Astrocyte (in vitro differentiated cells and primary cell): ENCODE data around the gene SOX3. TPM values are rescaled to one million over a fixed set of nuclear protein-coding genes. Genes with fewer than 3 reads are reported as not detected.

Experiments used
- DNase-seq: peaks from one replicate; pipeline ENCODE4 v3.0.0-alpha.2; 2010; ENCODE audit warnings: low read depth
- FAIRE-seq: peaks from 2 replicates; lab custom pipeline; 2011; peaks lifted over from hg19 to GRCh38; lab: Jason Lieb, UNC
- H2AFZ ChIP-seq: 2 replicates; pipeline ENCODE4 v1.6.0; 2012; ENCODE audit warnings: low read depth, low read length, inconsistent platforms
- H3K27ac ChIP-seq: 2 replicates; pipeline ENCODE4 v1.5.1; 2011; ENCODE audit warnings: low read depth, low read length, inconsistent platforms
- H3K27me3 ChIP-seq: 2 replicates; pipeline ENCODE4 v1.6.0; 2011; ENCODE audit warnings: low read length, inconsistent platforms; ENCODE audit not compliant: insufficient read depth
- H3K36me3 ChIP-seq: 2 replicates; pipeline ENCODE4 v1.5.1; 2011; ENCODE audit warnings: low read length, inconsistent platforms; ENCODE audit not compliant: insufficient read depth
- H3K4me1 ChIP-seq: 2 replicates; pipeline ENCODE4 v1.5.1; 2011; ENCODE audit warnings: low read length, inconsistent platforms; ENCODE audit not compliant: insufficient read depth
- H3K4me2 ChIP-seq: 2 replicates; pipeline ENCODE4 v1.6.0; 2012; ENCODE audit warnings: low read length, inconsistent platforms
- H3K4me3 ChIP-seq: 2 replicates; pipeline ENCODE4 v1.5.1; 2011; ENCODE audit warnings: low read depth, mild to moderate bottlenecking, low read length, inconsistent platforms; ENCODE audit not compliant: insufficient read depth
- H3K79me2 ChIP-seq: 2 replicates; pipeline ENCODE4 v1.6.0; 2012; ENCODE audit warnings: mild to moderate bottlenecking, low read length, inconsistent platforms; ENCODE audit not compliant: insufficient read depth
- H3K9ac ChIP-seq: 2 replicates; pipeline ENCODE4 v1.6.0; 2012; ENCODE audit warnings: mild to moderate bottlenecking, low read length, inconsistent platforms
- H3K9me3 ChIP-seq: 2 replicates; pipeline ENCODE4 v1.5.1; 2012; ENCODE audit warnings: low read depth, mild to moderate bottlenecking, low read length, inconsistent platforms; ENCODE audit not compliant: insufficient read depth
- H4K20me1 ChIP-seq: 2 replicates; pipeline ENCODE4 v1.6.0; 2012; ENCODE audit warnings: low read length, inconsistent platforms; ENCODE audit not compliant: insufficient read depth
- H3K27ac Mint-ChIP-seq: one replicate; pipeline ENCODE4 v1.8.0; 2021; ENCODE audit warnings: mild to moderate bottlenecking, mixed read lengths; ENCODE audit not compliant: unreplicated experiment
- H3K27me3 Mint-ChIP-seq: one replicate; pipeline ENCODE4 v1.8.0; 2021; ENCODE audit warnings: low read depth, mixed read lengths; ENCODE audit not compliant: unreplicated experiment
- H3K36me3 Mint-ChIP-seq: one replicate; pipeline ENCODE4 v1.8.0; 2021; ENCODE audit warnings: low read depth, mixed read lengths; ENCODE audit not compliant: unreplicated experiment
- H3K4me1 Mint-ChIP-seq: one replicate; pipeline ENCODE4 v1.8.0; 2021; ENCODE audit warnings: low read depth, mixed read lengths; ENCODE audit not compliant: unreplicated experiment
- H3K4me3 Mint-ChIP-seq: one replicate; pipeline ENCODE4 v1.8.0; 2021; ENCODE audit warnings: mild to moderate bottlenecking, moderate library complexity, mixed read lengths; ENCODE audit not compliant: unreplicated experiment
- H3K9me3 Mint-ChIP-seq: one replicate; pipeline ENCODE4 v1.8.0; 2021; ENCODE audit warnings: mild to moderate bottlenecking, mixed read lengths; ENCODE audit not compliant: unreplicated experiment
- EZH2 ChIP-seq: IDR thresholded peaks from 2 replicates; pipeline ENCODE4 v1.6.1; 2012; ENCODE audit warnings: mild to moderate bottlenecking, low read length, inconsistent platforms; ENCODE audit not compliant: insufficient read depth
- total RNA-seq: library from RNA; stranded (reverse); gene quantifications from 2 replicates; pipeline ENCODE4 v1.2.1, GENCODE V29; 2021
- TF ChIP-seq, protein P1 (sequence below): IDR thresholded peaks from 2 replicates; pipeline ENCODE4 v1.5.1; 2011; ENCODE audit warnings: low read depth, mild to moderate bottlenecking, inconsistent platforms, low read length, moderate library complexity; ENCODE audit not compliant: insufficient read depth

Gene SOX3
- total RNA-seq, 1 donor from 2014 or later, result 0.98 TPM

DNA sequence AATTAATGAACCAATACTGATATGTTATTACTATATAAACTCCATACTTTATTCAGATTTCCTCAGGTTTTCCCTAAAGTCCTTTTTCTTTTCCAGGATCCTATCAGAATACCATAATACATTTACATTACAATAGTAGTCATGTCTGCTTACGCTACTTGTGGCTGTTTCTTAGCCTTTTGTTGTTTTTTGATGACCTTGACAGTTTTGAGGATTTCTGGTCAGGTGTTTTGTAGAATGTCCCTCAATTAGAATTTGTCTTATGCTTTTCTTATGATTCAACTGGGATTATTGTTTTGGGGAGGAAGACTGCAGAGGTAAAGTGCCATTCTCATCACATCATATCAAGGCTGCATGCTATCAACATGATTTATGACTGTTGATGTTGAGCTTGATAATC, 9.1 kb downstream of the SOX3 start:
- Histone ChIP-seq H3K27me3 (peaks cover 16% of the 10 kb centered on the region), H3K4me1 (no peaks in the 10 kb centered on the region), H3K36me3 (no peaks in the 10 kb centered on the region), H2AFZ (no peak overlapping the region), H3K4me3 (no peak overlapping the region), H3K9ac (no peak overlapping the region), H4K20me1 (no peaks in the 10 kb centered on the region), H3K79me2 (no peaks in the 10 kb centered on the region), H3K9me3 (no peaks in the 10 kb centered on the region), H3K4me2 (no peak overlapping the region), H3K27ac (no peak overlapping the region)
- FAIRE-seq, result peak; percentile 81
- no peaks in the 10 kb centered on the region for H3K36me3 Mint-ChIP-seq
- no peak overlapping the region for H3K4me3 Mint-ChIP-seq
- no peaks in the 10 kb centered on the region for H3K4me1 Mint-ChIP-seq
- TF ChIP-seq, protein P1, sequence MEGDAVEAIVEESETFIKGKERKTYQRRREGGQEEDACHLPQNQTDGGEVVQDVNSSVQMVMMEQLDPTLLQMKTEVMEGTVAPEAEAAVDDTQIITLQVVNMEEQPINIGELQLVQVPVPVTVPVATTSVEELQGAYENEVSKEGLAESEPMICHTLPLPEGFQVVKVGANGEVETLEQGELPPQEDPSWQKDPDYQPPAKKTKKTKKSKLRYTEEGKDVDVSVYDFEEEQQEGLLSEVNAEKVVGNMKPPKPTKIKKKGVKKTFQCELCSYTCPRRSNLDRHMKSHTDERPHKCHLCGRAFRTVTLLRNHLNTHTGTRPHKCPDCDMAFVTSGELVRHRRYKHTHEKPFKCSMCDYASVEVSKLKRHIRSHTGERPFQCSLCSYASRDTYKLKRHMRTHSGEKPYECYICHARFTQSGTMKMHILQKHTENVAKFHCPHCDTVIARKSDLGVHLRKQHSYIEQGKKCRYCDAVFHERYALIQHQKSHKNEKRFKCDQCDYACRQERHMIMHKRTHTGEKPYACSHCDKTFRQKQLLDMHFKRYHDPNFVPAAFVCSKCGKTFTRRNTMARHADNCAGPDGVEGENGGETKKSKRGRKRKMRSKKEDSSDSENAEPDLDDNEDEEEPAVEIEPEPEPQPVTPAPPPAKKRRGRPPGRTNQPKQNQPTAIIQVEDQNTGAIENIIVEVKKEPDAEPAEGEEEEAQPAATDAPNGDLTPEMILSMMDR, result no peak
- TF ChIP-seq EZH2, result no peak
- no peak for DNase-seq
- no peak overlapping the region for H3K27ac Mint-ChIP-seq
- H3K27me3 Mint-ChIP-seq, result peaks cover 30% of the 10 kb centered on the region
- peaks cover 2% of the 10 kb centered on the region for H3K9me3 Mint-ChIP-seq

DNA sequence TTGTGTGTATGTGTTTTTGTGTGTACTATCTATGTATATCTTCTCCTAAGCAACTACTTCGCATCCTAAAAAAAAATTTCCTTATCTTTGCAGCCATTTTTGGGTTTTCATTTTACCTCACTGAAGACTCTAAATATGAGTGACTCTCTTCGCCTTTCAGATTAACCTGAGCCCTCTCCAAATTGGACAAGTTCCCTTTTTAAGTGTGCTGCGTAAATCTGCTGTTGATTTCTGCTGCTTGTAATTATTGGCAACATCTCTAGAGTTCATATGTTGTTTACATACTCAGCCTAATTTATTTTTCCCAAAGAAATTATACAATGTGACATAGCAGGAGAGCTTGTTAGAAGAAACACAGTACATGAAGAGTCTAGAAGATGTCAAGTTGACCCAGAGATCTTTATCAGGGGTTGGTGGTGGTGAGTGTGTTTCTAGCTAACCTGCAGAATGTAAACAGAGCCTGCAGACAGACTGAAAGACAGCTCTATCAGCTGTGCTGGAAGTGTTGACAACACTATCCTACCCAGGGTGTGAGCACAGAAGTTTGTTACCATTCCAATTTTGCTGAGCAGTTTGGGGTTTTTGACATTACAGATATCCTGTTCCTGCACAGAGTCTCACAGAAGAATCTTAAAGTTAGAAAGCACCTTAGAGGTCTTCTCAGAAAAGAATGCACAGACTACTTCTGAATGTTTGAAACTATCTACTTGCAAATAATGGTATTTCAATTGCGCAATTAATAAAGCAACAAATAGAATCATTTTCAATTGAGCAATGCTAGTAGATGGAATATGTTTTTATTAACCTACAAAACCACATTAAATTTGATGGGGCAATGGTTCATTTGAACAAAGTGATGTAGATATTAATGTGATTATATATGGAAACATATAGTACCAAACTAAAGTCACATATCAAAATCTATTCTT, 12.5 kb downstream of the SOX3 start:
- H3K36me3 ChIP-seq, result no peaks in the 10 kb centered on the region
- no peaks in the 10 kb centered on the region for H3K79me2 ChIP-seq
- Mint-ChIP-seq H3K4me3 (no peak overlapping the region), H3K4me1 (no peaks in the 10 kb centered on the region), H3K36me3 (no peaks in the 10 kb centered on the region), H3K27ac (no peak overlapping the region), H3K27me3 (peaks cover 27% of the 10 kb centered on the region), H3K9me3 (peaks cover 2% of the 10 kb centered on the region)
- no peak overlapping the region for H3K9ac ChIP-seq
- H2AFZ ChIP-seq, result no peak overlapping the region
- no peaks in the 10 kb centered on the region for H4K20me1 ChIP-seq
- no peaks in the 10 kb centered on the region for H3K4me1 ChIP-seq
- no peaks in the 10 kb centered on the region for H3K9me3 ChIP-seq
- H3K27me3 ChIP-seq, result peaks cover 4% of the 10 kb centered on the region
- TF ChIP-seq, protein P1, result no peak
- no peak overlapping the region for H3K4me2 ChIP-seq
- H3K27ac ChIP-seq, result no peak overlapping the region
- no peak overlapping the region for H3K4me3 ChIP-seq
- DNase-seq, result no peak
- peak; percentile 89 for FAIRE-seq

DNA sequence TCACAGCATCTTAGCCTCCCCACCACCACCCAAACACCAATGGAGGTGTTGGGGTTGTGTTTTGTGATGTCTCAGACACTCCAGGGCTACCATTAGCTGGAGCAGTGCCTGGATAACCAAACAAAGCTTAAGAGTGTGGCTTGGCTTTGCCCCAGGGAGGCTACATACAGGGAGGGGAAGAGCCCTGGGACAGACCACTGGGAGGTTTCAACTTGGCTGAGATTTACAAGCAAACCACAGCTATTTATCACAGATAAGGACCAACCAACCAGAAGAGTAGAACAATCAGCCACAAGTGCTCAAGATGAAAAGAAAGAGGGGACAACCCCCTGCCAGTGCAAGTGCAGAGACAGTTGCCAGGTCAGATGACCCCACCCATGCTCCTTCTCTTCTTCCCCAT, 24.1 kb downstream of the SOX3 start:
- Histone ChIP-seq H3K79me2 (no peaks in the 10 kb centered on the region), H2AFZ (no peak overlapping the region), H3K4me2 (no peak overlapping the region), H3K9ac (no peak overlapping the region), H3K9me3 (no peaks in the 10 kb centered on the region), H4K20me1 (no peaks in the 10 kb centered on the region), H3K4me1 (no peaks in the 10 kb centered on the region), H3K27ac (no peak overlapping the region), H3K4me3 (no peak overlapping the region), H3K27me3 (no peaks in the 10 kb centered on the region), H3K36me3 (no peaks in the 10 kb centered on the region)
- Mint-ChIP-seq H3K27ac (no peak overlapping the region), H3K36me3 (no peaks in the 10 kb centered on the region), H3K9me3 (peaks cover 2% of the 10 kb centered on the region), H3K4me3 (no peak overlapping the region), H3K27me3 (no peaks in the 10 kb centered on the region), H3K4me1 (no peaks in the 10 kb centered on the region)
- peak; percentile 92 for DNase-seq
- peak; percentile 63 for FAIRE-seq
- TF ChIP-seq, protein P1, result no peak
- TF ChIP-seq EZH2, result no peak
